Renal cortical epithelial cell (primary cell): Measurements from ENCODE around the gene CBLN1. TPM values are rescaled to one million over a fixed set of nuclear protein-coding genes. Genes with fewer than 3 reads are reported as not detected.

ENCODE experiments used
- DNase-seq: peaks from one replicate; pipeline ENCODE4 v3.0.0-alpha.2; 2011; ENCODE audit warnings: low read depth
- total RNA-seq: library from RNA; depleted of rRNA; stranded (reverse); fragments of >200 nt; gene quantifications from 2 replicates; pipeline ENCODE4 v1.2.3, GENCODE V29; 2014

The CBLN1 gene
- total RNA-seq = not detected in 2 replicates

- DNase-seq = no peak
Measured at GRCh38 chr16:49281480-49281842, at the start of gene CBLN1. Gene CBLN1, minus strand, starts transcription at chr16:49281838. Its CDS starts 373 bp downstream, at chr16:49281465.

GRCh38 chr16:49330562-49331201 lies 49.0 kb upstream of the CBLN1 start:
- DNase-seq = no peak

- DNase-seq = no peak
Measured at GRCh38 chr16:49328325-49328724, 46.7 kb upstream of the CBLN1 start.

GRCh38 chr16:49327466-49327865 lies 45.8 kb upstream of the CBLN1 start:
- no peak for DNase-seq

- no peak for DNase-seq
Measured at GRCh38 chr16:49324703-49325102, 43.1 kb upstream of the CBLN1 start.

GRCh38 chr16:49315602-49316001 lies 34.0 kb upstream of the CBLN1 start:
- DNase-seq = no peak

GRCh38 chr16:49312389-49312985 lies 30.8 kb upstream of the CBLN1 start:
- no peak for DNase-seq

- no peak for DNase-seq
Measured at GRCh38 chr16:49311823-49312222, 30.2 kb upstream of the CBLN1 start.

GRCh38 chr16:49307176-49307575 lies 25.5 kb upstream of the CBLN1 start:
- DNase-seq = no peak

GRCh38 chr16:49305406-49305805 lies 23.8 kb upstream of the CBLN1 start:
- DNase-seq = no peak

- DNase-seq = no peak
Measured at GRCh38 chr16:49292413-49292812, 10.8 kb upstream of the CBLN1 start.

GRCh38 chr16:49287572-49287971 lies 5.9 kb upstream of the CBLN1 start:
- DNase-seq = no peak

GRCh38 chr16:49284962-49285361 lies 3.3 kb upstream of the CBLN1 start:
- no peak for DNase-seq

GRCh38 chr16:49283376-49284049 lies 1.9 kb upstream of the CBLN1 start:
- no peak for DNase-seq

GRCh38 chr16:49282690-49283375 lies 1.2 kb upstream of the CBLN1 start:
- no peak for DNase-seq

GRCh38 chr16:49281843-49282642 lies 405 bp upstream of the CBLN1 start:
- peak; percentile 4 for DNase-seq

- DNase-seq = no peak
Measured at GRCh38 chr16:49280841-49281371, 732 bp downstream of the CBLN1 start.

- no peak for DNase-seq
Measured at GRCh38 chr16:49280105-49280741, 1.4 kb downstream of the CBLN1 start.

- no peak for DNase-seq
Measured at GRCh38 chr16:49278944-49279725, 2.5 kb downstream of the CBLN1 start.

- no peak for DNase-seq
Measured at GRCh38 chr16:49278567-49278827, 3.1 kb downstream of the CBLN1 start.
